C4-2B (cell line): ENCODE measurements around the gene KATNAL1.

Experiments
- CTCF ChIP-seq: fragments of 450-650 bp; conservative IDR thresholded peaks from 2 replicates; pipeline ENCODE4 v1.5.1; 2017; ENCODE audit warnings: mild to moderate bottlenecking
- ZFX ChIP-seq: fragments of 450-650 bp; IDR thresholded peaks from 2 replicates; pipeline ENCODE4 v1.6.1; 2017

DNA sequence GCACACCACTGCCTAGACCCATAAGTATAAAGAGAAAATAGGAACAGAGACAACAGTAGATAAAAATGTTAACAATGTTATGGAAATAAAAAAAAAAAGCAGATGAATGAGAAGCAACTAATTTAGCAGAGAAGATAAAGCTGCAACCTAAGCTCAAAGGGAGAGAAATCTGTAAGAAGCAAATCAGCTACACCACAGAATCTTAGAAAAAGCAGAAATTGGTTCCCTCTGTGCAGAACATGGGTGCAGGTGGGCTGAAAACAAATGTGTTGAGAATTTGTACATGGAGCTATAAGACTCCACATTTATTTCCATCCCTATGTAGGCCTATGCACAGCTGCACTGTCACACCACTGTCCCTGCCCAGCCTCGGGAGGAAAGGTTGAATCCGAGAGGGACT is 44.8 kb upstream of the KATNAL1 start:
- no peak for TF ChIP-seq CTCF
- no peak for TF ChIP-seq ZFX
